Neural cell (in vitro differentiated cells): ENCODE data around the gene VASN. TPM values are rescaled to one million over a fixed set of nuclear protein-coding genes. Genes with fewer than 3 reads are reported as not detected.

Source experiments
- H2AFZ ChIP-seq: fragments of 200-600, 300-800 bp; sonication (generic), shearing (Covaris generic); 2 replicates; pipeline ENCODE4 v1.6.0; 2014; ENCODE audit warnings: low read depth, mild to moderate bottlenecking, antibody characterized with exemption, low read length, moderate library complexity
- H3F3A ChIP-seq: fragments of 200-600 bp; shearing (Covaris generic); 2 replicates; pipeline ENCODE4 v1.6.1; 2016; ENCODE audit warnings: mild to moderate bottlenecking, moderate library complexity, mixed read lengths, antibody characterized with exemption, low read length; ENCODE audit not compliant: insufficient read depth, poor library complexity, severe bottlenecking
- H3K27ac ChIP-seq: fragments of 200-600, 300-800 bp; sonication (generic), shearing (Covaris generic); 2 replicates; pipeline ENCODE4 v1.5.1; 2014; ENCODE audit warnings: mild to moderate bottlenecking, low read length, moderate library complexity
- H3K27me3 ChIP-seq: fragments of 300-800, 200-600 bp; sonication (generic), shearing (Covaris generic); 2 replicates; pipeline ENCODE4 v1.6.0; 2014; ENCODE audit warnings: mild to moderate bottlenecking, low read depth, low read length, moderate library complexity; ENCODE audit not compliant: insufficient read depth
- H3K36me3 ChIP-seq: fragments of 300-800, 200-600 bp; sonication (generic), shearing (Covaris generic); 2 replicates; pipeline ENCODE4 v1.5.1; 2014; ENCODE audit warnings: mild to moderate bottlenecking, antibody characterized with exemption, low read length, moderate library complexity; ENCODE audit not compliant: insufficient read depth
- H3K4me2 ChIP-seq: fragments of 300-800, 200-600 bp; sonication (generic), shearing (Covaris generic); 2 replicates; pipeline ENCODE4 v1.6.0; 2014; ENCODE audit warnings: mild to moderate bottlenecking, low read length
- H3K4me3 ChIP-seq: fragments of 300-800, 200-600 bp; sonication (generic), shearing (Covaris generic); 2 replicates; pipeline ENCODE4 v1.5.1; 2014; ENCODE audit warnings: mild to moderate bottlenecking, low read length, moderate library complexity
- H3K79me2 ChIP-seq: fragments of 200-600 bp; shearing (Covaris generic); replicated peaks from 2 replicates; pipeline ENCODE4 v1.6.0; 2014; ENCODE audit warnings: mild to moderate bottlenecking, low read length, moderate library complexity; ENCODE audit not compliant: insufficient read depth
- H3K9ac ChIP-seq: fragments of 300-800, 200-600 bp; sonication (generic), shearing (Covaris generic); 2 replicates; pipeline ENCODE4 v1.6.1; 2016; ENCODE audit warnings: mild to moderate bottlenecking, low read length, mixed read lengths
- H3K9me2 ChIP-seq: fragments of 200-600 bp; shearing (Covaris generic); 2 replicates; pipeline ENCODE4 v1.6.1; 2016; ENCODE audit warnings: mild to moderate bottlenecking, low read length, mixed read lengths; ENCODE audit not compliant: insufficient read depth
- H3K9me3 ChIP-seq: fragments of 200-600, 300-800 bp; sonication (generic), shearing (Covaris generic); 2 replicates; pipeline ENCODE4 v1.6.1; 2016; ENCODE audit warnings: mild to moderate bottlenecking, mixed run types, low read length, moderate library complexity, mixed read lengths
- H4K20me1 ChIP-seq: fragments of 200-600 bp; shearing (Covaris generic); 2 replicates; pipeline ENCODE4 v1.6.1; 2016; ENCODE audit warnings: mild to moderate bottlenecking, mixed run types; ENCODE audit not compliant: insufficient read depth
- EP300 ChIP-seq: fragments of 450-650 bp; conservative IDR thresholded peaks from 2 replicates; pipeline ENCODE4 v1.6.1; 2014; ENCODE audit warnings: antibody characterized with exemption, mild to moderate bottlenecking, moderate library complexity; ENCODE audit not compliant: poor library complexity, severe bottlenecking
- EZH2 ChIP-seq: fragments of 200-600, 300-800 bp; shearing (Covaris generic), sonication (generic); IDR thresholded peaks from 2 replicates; pipeline ENCODE4 v1.6.1; 2014; ENCODE audit warnings: antibody characterized with exemption, low read length, borderline replicate concordance, mild to moderate bottlenecking; ENCODE audit not compliant: insufficient read depth, poor library complexity, severe bottlenecking
- MXI1 ChIP-seq: fragments of 450-650 bp; conservative IDR thresholded peaks from 2 replicates; pipeline ENCODE4 v1.6.1; 2014; ENCODE audit warnings: antibody characterized with exemption, mild to moderate bottlenecking; ENCODE audit not compliant: poor library complexity, severe bottlenecking
- POLR2AphosphoS5 ChIP-seq: IDR thresholded peaks from 2 replicates; pipeline ENCODE4 v1.6.1; 2012
- RAD21 ChIP-seq: fragments of 450-650 bp; conservative IDR thresholded peaks from 2 replicates; pipeline ENCODE4 v1.6.1; 2014; ENCODE audit warnings: antibody characterized with exemption, mild to moderate bottlenecking, moderate library complexity
- REST ChIP-seq: IDR thresholded peaks from 2 replicates; pipeline ENCODE4 v1.6.1; 2012; ENCODE audit warnings: borderline replicate concordance
- SMC3 ChIP-seq: fragments of 450-650 bp; conservative IDR thresholded peaks from 2 replicates; pipeline ENCODE4 v1.6.1; 2014; ENCODE audit warnings: antibody characterized with exemption, mild to moderate bottlenecking, moderate library complexity; ENCODE audit not compliant: poor library complexity
- TAF1 ChIP-seq: IDR thresholded peaks from 2 replicates; pipeline ENCODE4 v1.6.1; 2012; ENCODE audit warnings: low read depth
- polyA plus RNA-seq: library from polyadenylated mRNA; depleted of rRNA; stranded (reverse); fragments of >200 nt; gene quantifications from 2 replicates; pipeline ENCODE4 v1.2.3, GENCODE V29; 2014
- TF ChIP-seq, protein P1 (sequence below): fragments of 450-650 bp; IDR thresholded peaks from 2 replicates; pipeline ENCODE4 v1.5.1; 2014; ENCODE audit warnings: antibody characterized with exemption, mild to moderate bottlenecking, moderate library complexity; ENCODE audit not compliant: poor library complexity, severe bottlenecking

Gene VASN
- polyA plus RNA-seq, 1 donor from 2014 or later = 0.57 TPM

- no peaks in the 10 kb centered on the region for H3K79me2 ChIP-seq
- no peaks in the 10 kb centered on the region for H3K36me3 ChIP-seq
- H3K9me3 ChIP-seq = no peaks in the 10 kb centered on the region
- no peaks in the 10 kb centered on the region for H4K20me1 ChIP-seq
- no peaks in the 10 kb centered on the region for H3F3A ChIP-seq
- no peak overlapping the region for H3K27ac ChIP-seq
- H3K9ac ChIP-seq = no peak overlapping the region
- no peak for TF ChIP-seq REST
- TF ChIP-seq EZH2 = no peak
- TF ChIP-seq, protein P1, sequence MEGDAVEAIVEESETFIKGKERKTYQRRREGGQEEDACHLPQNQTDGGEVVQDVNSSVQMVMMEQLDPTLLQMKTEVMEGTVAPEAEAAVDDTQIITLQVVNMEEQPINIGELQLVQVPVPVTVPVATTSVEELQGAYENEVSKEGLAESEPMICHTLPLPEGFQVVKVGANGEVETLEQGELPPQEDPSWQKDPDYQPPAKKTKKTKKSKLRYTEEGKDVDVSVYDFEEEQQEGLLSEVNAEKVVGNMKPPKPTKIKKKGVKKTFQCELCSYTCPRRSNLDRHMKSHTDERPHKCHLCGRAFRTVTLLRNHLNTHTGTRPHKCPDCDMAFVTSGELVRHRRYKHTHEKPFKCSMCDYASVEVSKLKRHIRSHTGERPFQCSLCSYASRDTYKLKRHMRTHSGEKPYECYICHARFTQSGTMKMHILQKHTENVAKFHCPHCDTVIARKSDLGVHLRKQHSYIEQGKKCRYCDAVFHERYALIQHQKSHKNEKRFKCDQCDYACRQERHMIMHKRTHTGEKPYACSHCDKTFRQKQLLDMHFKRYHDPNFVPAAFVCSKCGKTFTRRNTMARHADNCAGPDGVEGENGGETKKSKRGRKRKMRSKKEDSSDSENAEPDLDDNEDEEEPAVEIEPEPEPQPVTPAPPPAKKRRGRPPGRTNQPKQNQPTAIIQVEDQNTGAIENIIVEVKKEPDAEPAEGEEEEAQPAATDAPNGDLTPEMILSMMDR = no peak
- TF ChIP-seq TAF1 = no peak
- no peak for TF ChIP-seq SMC3
- TF ChIP-seq POLR2AphosphoS5 = no peak
- no peak for TF ChIP-seq RAD21
- TF ChIP-seq EP300 = no peak
- no peak for TF ChIP-seq MXI1
- H3K4me3 ChIP-seq = no peak overlapping the region
- H3K27me3 ChIP-seq = no peaks in the 10 kb centered on the region
- no peak overlapping the region for H3K4me2 ChIP-seq
- H2AFZ ChIP-seq = no peak overlapping the region
- no peaks in the 10 kb centered on the region for H3K9me2 ChIP-seq
These were observed 33.5 kb downstream of the VASN start for GRCh38 chr16:4404967-4405696.

- Histone ChIP-seq H3K79me2 (no peaks in the 10 kb centered on the region), H3K9me3 (no peaks in the 10 kb centered on the region), H3K36me3 (no peaks in the 10 kb centered on the region), H4K20me1 (no peaks in the 10 kb centered on the region), H3K4me2 (no peak overlapping the region), H2AFZ (no peak overlapping the region), H3K9ac (no peak overlapping the region), H3K9me2 (no peaks in the 10 kb centered on the region), H3K4me3 (no peak overlapping the region), H3K27ac (no peak overlapping the region), H3F3A (no peaks in the 10 kb centered on the region), H3K27me3 (no peaks in the 10 kb centered on the region)
- TF ChIP-seq TAF1 = no peak
These were observed 36.1 kb downstream of the VASN start for GRCh38 chr16:4407543-4408322.
